ENCODE data around the gene EPX.

DNA sequence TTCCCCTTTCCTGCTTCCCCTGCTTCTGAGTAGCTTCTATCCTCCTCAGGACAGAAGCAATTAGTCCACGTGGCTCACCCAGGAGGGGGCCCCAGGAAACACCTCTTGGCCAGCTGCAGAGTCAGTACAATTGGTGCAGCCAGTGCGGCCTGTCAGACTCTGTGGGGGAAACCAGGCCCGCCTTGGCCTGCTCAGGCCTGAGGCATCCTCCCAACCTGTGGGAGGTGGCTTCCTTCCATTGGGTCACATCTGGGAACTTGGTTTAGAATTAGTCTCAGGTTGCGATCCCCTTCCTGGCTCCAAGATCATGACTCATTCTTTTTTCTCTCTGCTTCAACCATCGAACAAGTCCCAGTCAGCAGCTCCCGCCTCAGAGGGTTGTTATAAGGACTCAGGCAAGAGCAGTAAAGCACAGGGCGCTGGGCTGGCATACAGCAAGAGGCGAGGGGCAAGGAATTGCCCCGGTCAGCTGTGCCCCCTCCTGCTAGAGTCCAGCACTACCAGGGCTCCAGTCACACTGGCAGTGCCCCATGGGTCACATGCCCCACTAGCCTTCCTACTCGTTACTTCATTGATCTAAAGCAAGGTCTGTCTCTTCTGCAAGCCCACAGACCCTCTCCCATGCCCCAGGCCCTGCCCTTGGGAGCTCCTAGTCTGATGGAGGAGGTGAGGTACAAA lies 8.1 kb upstream of the EPX start:
- TF ChIP-seq, protein P1, sequence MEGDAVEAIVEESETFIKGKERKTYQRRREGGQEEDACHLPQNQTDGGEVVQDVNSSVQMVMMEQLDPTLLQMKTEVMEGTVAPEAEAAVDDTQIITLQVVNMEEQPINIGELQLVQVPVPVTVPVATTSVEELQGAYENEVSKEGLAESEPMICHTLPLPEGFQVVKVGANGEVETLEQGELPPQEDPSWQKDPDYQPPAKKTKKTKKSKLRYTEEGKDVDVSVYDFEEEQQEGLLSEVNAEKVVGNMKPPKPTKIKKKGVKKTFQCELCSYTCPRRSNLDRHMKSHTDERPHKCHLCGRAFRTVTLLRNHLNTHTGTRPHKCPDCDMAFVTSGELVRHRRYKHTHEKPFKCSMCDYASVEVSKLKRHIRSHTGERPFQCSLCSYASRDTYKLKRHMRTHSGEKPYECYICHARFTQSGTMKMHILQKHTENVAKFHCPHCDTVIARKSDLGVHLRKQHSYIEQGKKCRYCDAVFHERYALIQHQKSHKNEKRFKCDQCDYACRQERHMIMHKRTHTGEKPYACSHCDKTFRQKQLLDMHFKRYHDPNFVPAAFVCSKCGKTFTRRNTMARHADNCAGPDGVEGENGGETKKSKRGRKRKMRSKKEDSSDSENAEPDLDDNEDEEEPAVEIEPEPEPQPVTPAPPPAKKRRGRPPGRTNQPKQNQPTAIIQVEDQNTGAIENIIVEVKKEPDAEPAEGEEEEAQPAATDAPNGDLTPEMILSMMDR (conservative IDR thresholded peaks at IDR 0.05; ENCODE audit: low read depth, low read length) = no peak
- no peak for TF ChIP-seq EZH2 (IDR thresholded peaks at IDR 0.05; ENCODE audit: borderline replicate concordance, low read depth, low read length, poor library complexity, severe bottlenecking)

Data from A673 (cell line).